Measurements from ENCODE around the gene KPNA5.
"Not testable (repeated sequence)": the region's sequence is repeated elsewhere in the genome, so short reads cannot be mapped to it uniquely, and the experiment has no call there.

DNA sequence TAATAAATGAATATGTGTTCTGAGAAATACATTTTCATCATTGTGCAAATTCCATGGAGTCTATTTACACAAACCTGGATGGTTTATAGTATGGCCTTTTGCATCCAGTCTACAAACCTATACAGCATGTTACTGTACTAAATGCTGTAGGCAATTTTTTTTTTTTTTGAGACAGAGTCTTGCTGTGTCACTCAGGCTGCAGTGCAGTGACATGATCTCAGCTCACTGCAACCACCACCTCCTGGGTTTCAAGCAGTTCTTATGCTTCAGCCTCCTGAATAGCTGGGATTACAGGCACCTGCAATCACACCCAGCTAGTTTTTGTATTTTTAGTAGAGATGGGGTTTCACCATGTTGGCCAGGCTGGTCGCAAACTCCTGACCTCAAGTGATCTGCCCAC, 22.9 kb downstream of the KPNA5 start:
- not testable (repeated sequence) for TF ChIP-seq CTCF, POLR2A, POLR2AphosphoS5 (IDR thresholded peaks at IDR 0.05)
